Neural cell (in vitro differentiated cells): ENCODE measurements around the gene UPF3A. TPM values are rescaled to one million over a fixed set of nuclear protein-coding genes. Genes with fewer than 3 reads are reported as not detected.

ENCODE experiments used
- H2AFZ ChIP-seq: fragments of 200-600, 300-800 bp; sonication (generic), shearing (Covaris generic); 2 replicates; pipeline ENCODE4 v1.6.0; 2014; ENCODE audit warnings: low read depth, mild to moderate bottlenecking, antibody characterized with exemption, low read length, moderate library complexity
- H3F3A ChIP-seq: fragments of 200-600 bp; shearing (Covaris generic); 2 replicates; pipeline ENCODE4 v1.6.1; 2016; ENCODE audit warnings: mild to moderate bottlenecking, moderate library complexity, mixed read lengths, antibody characterized with exemption, low read length; ENCODE audit not compliant: insufficient read depth, poor library complexity, severe bottlenecking
- H3K27ac ChIP-seq: fragments of 200-600, 300-800 bp; sonication (generic), shearing (Covaris generic); 2 replicates; pipeline ENCODE4 v1.5.1; 2014; ENCODE audit warnings: mild to moderate bottlenecking, low read length, moderate library complexity
- H3K27me3 ChIP-seq: fragments of 300-800, 200-600 bp; sonication (generic), shearing (Covaris generic); 2 replicates; pipeline ENCODE4 v1.6.0; 2014; ENCODE audit warnings: mild to moderate bottlenecking, low read depth, low read length, moderate library complexity; ENCODE audit not compliant: insufficient read depth
- H3K36me3 ChIP-seq: fragments of 300-800, 200-600 bp; sonication (generic), shearing (Covaris generic); 2 replicates; pipeline ENCODE4 v1.5.1; 2014; ENCODE audit warnings: mild to moderate bottlenecking, antibody characterized with exemption, low read length, moderate library complexity; ENCODE audit not compliant: insufficient read depth
- H3K4me2 ChIP-seq: fragments of 300-800, 200-600 bp; sonication (generic), shearing (Covaris generic); 2 replicates; pipeline ENCODE4 v1.6.0; 2014; ENCODE audit warnings: mild to moderate bottlenecking, low read length
- H3K4me3 ChIP-seq: fragments of 300-800, 200-600 bp; sonication (generic), shearing (Covaris generic); 2 replicates; pipeline ENCODE4 v1.5.1; 2014; ENCODE audit warnings: mild to moderate bottlenecking, low read length, moderate library complexity
- H3K79me2 ChIP-seq: fragments of 200-600 bp; shearing (Covaris generic); replicated peaks from 2 replicates; pipeline ENCODE4 v1.6.0; 2014; ENCODE audit warnings: mild to moderate bottlenecking, low read length, moderate library complexity; ENCODE audit not compliant: insufficient read depth
- H3K9ac ChIP-seq: fragments of 300-800, 200-600 bp; sonication (generic), shearing (Covaris generic); 2 replicates; pipeline ENCODE4 v1.6.1; 2016; ENCODE audit warnings: mild to moderate bottlenecking, low read length, mixed read lengths
- H3K9me2 ChIP-seq: fragments of 200-600 bp; shearing (Covaris generic); 2 replicates; pipeline ENCODE4 v1.6.1; 2016; ENCODE audit warnings: mild to moderate bottlenecking, low read length, mixed read lengths; ENCODE audit not compliant: insufficient read depth
- H3K9me3 ChIP-seq: fragments of 200-600, 300-800 bp; sonication (generic), shearing (Covaris generic); 2 replicates; pipeline ENCODE4 v1.6.1; 2016; ENCODE audit warnings: mild to moderate bottlenecking, mixed run types, low read length, moderate library complexity, mixed read lengths
- H4K20me1 ChIP-seq: fragments of 200-600 bp; shearing (Covaris generic); 2 replicates; pipeline ENCODE4 v1.6.1; 2016; ENCODE audit warnings: mild to moderate bottlenecking, mixed run types; ENCODE audit not compliant: insufficient read depth
- EP300 ChIP-seq: fragments of 450-650 bp; conservative IDR thresholded peaks from 2 replicates; pipeline ENCODE4 v1.6.1; 2014; ENCODE audit warnings: antibody characterized with exemption, mild to moderate bottlenecking, moderate library complexity; ENCODE audit not compliant: poor library complexity, severe bottlenecking
- EZH2 ChIP-seq: fragments of 200-600, 300-800 bp; shearing (Covaris generic), sonication (generic); IDR thresholded peaks from 2 replicates; pipeline ENCODE4 v1.6.1; 2014; ENCODE audit warnings: antibody characterized with exemption, low read length, borderline replicate concordance, mild to moderate bottlenecking; ENCODE audit not compliant: insufficient read depth, poor library complexity, severe bottlenecking
- MXI1 ChIP-seq: fragments of 450-650 bp; conservative IDR thresholded peaks from 2 replicates; pipeline ENCODE4 v1.6.1; 2014; ENCODE audit warnings: antibody characterized with exemption, mild to moderate bottlenecking; ENCODE audit not compliant: poor library complexity, severe bottlenecking
- POLR2AphosphoS5 ChIP-seq: IDR thresholded peaks from 2 replicates; pipeline ENCODE4 v1.6.1; 2012
- RAD21 ChIP-seq: fragments of 450-650 bp; conservative IDR thresholded peaks from 2 replicates; pipeline ENCODE4 v1.6.1; 2014; ENCODE audit warnings: antibody characterized with exemption, mild to moderate bottlenecking, moderate library complexity
- REST ChIP-seq: IDR thresholded peaks from 2 replicates; pipeline ENCODE4 v1.6.1; 2012; ENCODE audit warnings: borderline replicate concordance
- SMC3 ChIP-seq: fragments of 450-650 bp; conservative IDR thresholded peaks from 2 replicates; pipeline ENCODE4 v1.6.1; 2014; ENCODE audit warnings: antibody characterized with exemption, mild to moderate bottlenecking, moderate library complexity; ENCODE audit not compliant: poor library complexity
- polyA plus RNA-seq: library from polyadenylated mRNA; depleted of rRNA; stranded (reverse); fragments of >200 nt; gene quantifications from 2 replicates; pipeline ENCODE4 v1.2.3, GENCODE V29; 2014
- TF ChIP-seq, protein P1 (sequence below): fragments of 450-650 bp; IDR thresholded peaks from 2 replicates; pipeline ENCODE4 v1.5.1; 2014; ENCODE audit warnings: antibody characterized with exemption, mild to moderate bottlenecking, moderate library complexity; ENCODE audit not compliant: poor library complexity, severe bottlenecking

Gene UPF3A
- polyA plus RNA-seq, 1 donor from 2014 or later = 277 TPM

DNA sequence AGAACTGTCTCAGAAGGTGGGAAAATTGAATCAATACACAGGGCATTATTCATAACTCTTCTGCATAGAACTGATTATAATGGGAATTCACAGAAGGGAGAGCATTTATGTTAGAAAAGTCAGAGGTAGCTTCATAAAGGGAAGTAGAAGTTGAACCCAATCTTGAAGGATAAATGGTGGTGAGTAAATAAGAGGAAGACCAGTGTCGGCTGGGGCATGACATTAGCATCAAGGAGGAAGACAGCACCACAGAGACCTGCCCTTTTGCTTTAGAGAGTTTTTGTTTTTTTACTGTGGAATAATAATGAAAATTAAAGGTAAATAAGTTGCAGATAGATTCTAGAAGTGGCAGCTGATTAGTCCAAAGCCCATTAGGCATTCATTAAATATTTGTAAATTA lies 24.9 kb upstream of the UPF3A start:
- TF ChIP-seq REST = no peak
- no peak for TF ChIP-seq EP300
- TF ChIP-seq, protein P1, sequence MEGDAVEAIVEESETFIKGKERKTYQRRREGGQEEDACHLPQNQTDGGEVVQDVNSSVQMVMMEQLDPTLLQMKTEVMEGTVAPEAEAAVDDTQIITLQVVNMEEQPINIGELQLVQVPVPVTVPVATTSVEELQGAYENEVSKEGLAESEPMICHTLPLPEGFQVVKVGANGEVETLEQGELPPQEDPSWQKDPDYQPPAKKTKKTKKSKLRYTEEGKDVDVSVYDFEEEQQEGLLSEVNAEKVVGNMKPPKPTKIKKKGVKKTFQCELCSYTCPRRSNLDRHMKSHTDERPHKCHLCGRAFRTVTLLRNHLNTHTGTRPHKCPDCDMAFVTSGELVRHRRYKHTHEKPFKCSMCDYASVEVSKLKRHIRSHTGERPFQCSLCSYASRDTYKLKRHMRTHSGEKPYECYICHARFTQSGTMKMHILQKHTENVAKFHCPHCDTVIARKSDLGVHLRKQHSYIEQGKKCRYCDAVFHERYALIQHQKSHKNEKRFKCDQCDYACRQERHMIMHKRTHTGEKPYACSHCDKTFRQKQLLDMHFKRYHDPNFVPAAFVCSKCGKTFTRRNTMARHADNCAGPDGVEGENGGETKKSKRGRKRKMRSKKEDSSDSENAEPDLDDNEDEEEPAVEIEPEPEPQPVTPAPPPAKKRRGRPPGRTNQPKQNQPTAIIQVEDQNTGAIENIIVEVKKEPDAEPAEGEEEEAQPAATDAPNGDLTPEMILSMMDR = no peak
- TF ChIP-seq MXI1 = no peak
- no peak for TF ChIP-seq EZH2
- no peak for TF ChIP-seq POLR2AphosphoS5
- no peak for TF ChIP-seq RAD21
- no peak for TF ChIP-seq SMC3
- Histone ChIP-seq H3K27ac (no peak overlapping the region), H3K4me3 (no peak overlapping the region), H3K9me3 (no peaks in the 10 kb centered on the region), H2AFZ (no peak overlapping the region), H3K4me2 (no peak overlapping the region), H3K36me3 (peaks cover 4% of the 10 kb centered on the region), H3K79me2 (no peaks in the 10 kb centered on the region), H3K9ac (no peak overlapping the region), H3K27me3 (no peaks in the 10 kb centered on the region), H3F3A (no peaks in the 10 kb centered on the region), H3K9me2 (no peaks in the 10 kb centered on the region), H4K20me1 (no peaks in the 10 kb centered on the region)

DNA sequence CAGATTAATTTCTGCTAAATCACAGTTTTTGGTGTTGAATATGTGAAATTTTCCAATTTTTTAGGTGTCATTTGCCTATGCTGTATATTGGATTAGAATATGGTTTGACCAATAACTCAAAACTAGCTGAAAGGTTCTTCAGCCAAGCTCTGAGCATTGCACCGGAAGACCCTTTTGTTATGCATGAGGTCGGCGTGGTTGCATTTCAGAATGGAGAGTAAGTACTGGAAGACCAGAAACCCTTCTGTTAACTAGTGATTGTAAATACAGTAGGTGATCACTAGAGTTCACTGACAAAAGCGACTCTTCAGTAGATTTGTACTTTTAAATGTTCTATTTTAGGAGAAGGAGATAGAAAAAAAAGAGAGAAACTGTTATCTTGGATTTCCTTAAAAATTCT lies 24.4 kb upstream of the UPF3A start:
- Histone ChIP-seq H3K9me2 (no peaks in the 10 kb centered on the region), H3F3A (no peaks in the 10 kb centered on the region), H3K9me3 (no peaks in the 10 kb centered on the region), H3K4me3 (no peak overlapping the region), H3K79me2 (no peaks in the 10 kb centered on the region), H3K27me3 (no peaks in the 10 kb centered on the region), H4K20me1 (no peaks in the 10 kb centered on the region), H3K9ac (no peak overlapping the region), H3K36me3 (peaks cover 4% of the 10 kb centered on the region), H2AFZ (no peak overlapping the region), H3K27ac (no peak overlapping the region), H3K4me2 (no peak overlapping the region)
- no peak for TF ChIP-seq RAD21
- no peak for TF ChIP-seq EP300
- no peak for TF ChIP-seq SMC3
- no peak for TF ChIP-seq POLR2AphosphoS5
- no peak for TF ChIP-seq EZH2
- no peak for TF ChIP-seq MXI1
- TF ChIP-seq REST = no peak
- TF ChIP-seq, protein P1 = no peak
